Effector memory CD8-positive, alpha-beta T cell (primary cell): ENCODE results near the gene TMEM87B.
"Not testable (repeated sequence)": the region's sequence is repeated elsewhere in the genome, so short reads cannot be mapped to it uniquely, and the experiment has no call there.

ENCODE experiments used
- ATAC-seq: fragments of 150-1000 bp; cut with Tn5 transposase; replicated peaks from 2 replicates; pipeline ENCODE4 v1.10.0; 2021; ENCODE audit warnings: mild to moderate bottlenecking, moderate library complexity
- DNase-seq, 3 experiments: peaks; one replicate each; pipeline ENCODE4 v3.0.0; 2021
- H3K27ac Mint-ChIP-seq, 2 donors: one replicate each; pipeline ENCODE4 v1.8.0; 2022; ENCODE audit warnings: mild to moderate bottlenecking in 2 of 2, mixed read lengths in 2 of 2, moderate library complexity in 2 of 2
- H3K27me3 Mint-ChIP-seq, 2 donors: one replicate each; pipeline ENCODE4 v1.8.0; 2022; ENCODE audit warnings: mixed read lengths in 2 of 2
- H3K36me3 Mint-ChIP-seq: one replicate; pipeline ENCODE4 v1.8.0; 2022; ENCODE audit warnings: mild to moderate bottlenecking, moderate library complexity, mixed read lengths; ENCODE audit not compliant: insufficient read depth
- H3K4me1 Mint-ChIP-seq, 2 donors: one replicate each; pipeline ENCODE4 v1.8.0; 2022; ENCODE audit warnings: low read depth in 2 of 2, mixed read lengths in 2 of 2
- H3K4me3 Mint-ChIP-seq, 2 donors: one replicate each; pipeline ENCODE4 v1.8.0; 2022; ENCODE audit warnings: mild to moderate bottlenecking in 2 of 2, mixed read lengths in 2 of 2, moderate library complexity in 2 of 2
- H3K9me3 Mint-ChIP-seq, 2 donors: one replicate each; pipeline ENCODE4 v1.8.0; 2022; ENCODE audit warnings: mixed read lengths in 2 of 2

Gene TMEM87B

GRCh38 chr2:112089375-112089774 is 34.3 kb downstream of the TMEM87B start:
- Mint-ChIP-seq H3K27ac (peak overlapping the region in 1 of 2 donors; percentile 30), H3K36me3 (peaks cover 54% of the 10 kb centered on the region), H3K9me3 (no peaks in the 10 kb centered on the region), H3K4me1 (peaks cover 2 to 21% of the 10 kb centered on the region in 2 donors), H3K27me3 (no peaks in the 10 kb centered on the region), H3K4me3 (no peak overlapping the region)
- ATAC-seq (no peak), DNase-seq (no peak)

GRCh38 chr2:112092286-112093041 is 37.4 kb downstream of the TMEM87B start:
- DNase-seq: no peak
- Mint-ChIP-seq H3K27me3 (no peaks in the 10 kb centered on the region), H3K4me1 (peaks cover 0 to 12% of the 10 kb centered on the region in 2 donors), H3K4me3 (no peak overlapping the region), H3K27ac (peak overlapping the region in 1 of 2 donors; percentile 20), H3K36me3 (peaks cover 57% of the 10 kb centered on the region), H3K9me3 (no peaks in the 10 kb centered on the region)
- no peak for ATAC-seq

GRCh38 chr2:112093216-112093615 is 38.1 kb downstream of the TMEM87B start:
- no peaks in the 10 kb centered on the region for H3K27me3 Mint-ChIP-seq
- peak overlapping the region in 1 of 2 donors; percentile 20 for H3K27ac Mint-ChIP-seq
- H3K4me1 Mint-ChIP-seq: peaks cover 0 to 12% of the 10 kb centered on the region in 2 donors
- no peak overlapping the region for H3K4me3 Mint-ChIP-seq
- no peak for ATAC-seq
- H3K9me3 Mint-ChIP-seq: no peaks in the 10 kb centered on the region
- peaks cover 63% of the 10 kb centered on the region for H3K36me3 Mint-ChIP-seq
- DNase-seq: no peak

GRCh38 chr2:112095681-112096080 is 40.6 kb downstream of the TMEM87B start:
- Mint-ChIP-seq H3K9me3 (no peaks in the 10 kb centered on the region), H3K27me3 (no peaks in the 10 kb centered on the region), H3K36me3 (peaks cover 64% of the 10 kb centered on the region), H3K4me1 (peaks cover 0 to 8% of the 10 kb centered on the region in 2 donors), H3K4me3 (no peak overlapping the region), H3K27ac (no peak overlapping the region)
- no peak for DNase-seq
- no peak for ATAC-seq

- peaks cover 61% of the 10 kb centered on the region for H3K36me3 Mint-ChIP-seq
- ATAC-seq (no peak), DNase-seq (no peak)
- H3K27ac Mint-ChIP-seq: peak overlapping the region in 1 of 2 donors; percentile 60
- H3K4me3 Mint-ChIP-seq: no peak overlapping the region
- H3K9me3 Mint-ChIP-seq: no peaks in the 10 kb centered on the region
- peaks cover 0 to 8% of the 10 kb centered on the region in 2 donors for H3K4me1 Mint-ChIP-seq
- H3K27me3 Mint-ChIP-seq: no peaks in the 10 kb centered on the region
Observed at GRCh38 chr2:112096098-112096497, 41.0 kb downstream of the TMEM87B start.

- no peak overlapping the region for H3K27ac Mint-ChIP-seq
- H3K4me1 Mint-ChIP-seq: no peaks in the 10 kb centered on the region
Observed at GRCh38 chr2:112108178-112108832, 53.2 kb downstream of the TMEM87B start.

GRCh38 chr2:112109278-112109677 is 54.2 kb downstream of the TMEM87B start:
- ATAC-seq (no peak), DNase-seq (no peak)
- Mint-ChIP-seq H3K4me1 (no peaks in the 10 kb centered on the region), H3K9me3 (no peaks in the 10 kb centered on the region), H3K36me3 (peaks cover 69% of the 10 kb centered on the region), H3K27me3 (no peaks in the 10 kb centered on the region), H3K27ac (no peak overlapping the region), H3K4me3 (no peak overlapping the region)

More at GRCh38 chr2:112108178-112108832, 53.2 kb downstream of the TMEM87B start:
- no peak overlapping the region for H3K4me3 Mint-ChIP-seq
- H3K27me3 Mint-ChIP-seq: no peaks in the 10 kb centered on the region
- H3K9me3 Mint-ChIP-seq: no peaks in the 10 kb centered on the region
- DNase-seq (no peak), ATAC-seq (no peak)
- H3K36me3 Mint-ChIP-seq: peaks cover 73% of the 10 kb centered on the region

GRCh38 chr2:112110966-112111365 is 55.9 kb downstream of the TMEM87B start:
- DNase-seq (no peak), ATAC-seq (no peak)
- peaks cover 63% of the 10 kb centered on the region for H3K36me3 Mint-ChIP-seq
- no peaks in the 10 kb centered on the region for H3K9me3 Mint-ChIP-seq
- H3K4me1 Mint-ChIP-seq: no peaks in the 10 kb centered on the region
- H3K4me3 Mint-ChIP-seq: no peak overlapping the region
- H3K27me3 Mint-ChIP-seq: no peaks in the 10 kb centered on the region
- no peak overlapping the region for H3K27ac Mint-ChIP-seq

- not testable (repeated sequence) for H3K4me1 Mint-ChIP-seq, H3K9me3 Mint-ChIP-seq, ATAC-seq, H3K4me3 Mint-ChIP-seq, DNase-seq, H3K27ac Mint-ChIP-seq, H3K27me3 Mint-ChIP-seq
- peaks cover 60% of the 10 kb centered on the region for H3K36me3 Mint-ChIP-seq
Observed at GRCh38 chr2:112113354-112113753, 58.3 kb downstream of the TMEM87B start.

GRCh38 chr2:112118148-112118547 is 63.1 kb downstream of the TMEM87B start:
- ATAC-seq (no peak), DNase-seq (no peak)
- Mint-ChIP-seq H3K27ac (no peak overlapping the region), H3K4me3 (no peak overlapping the region), H3K36me3 (peaks cover 21% of the 10 kb centered on the region), H3K27me3 (no peaks in the 10 kb centered on the region), H3K9me3 (no peaks in the 10 kb centered on the region), H3K4me1 (no peaks in the 10 kb centered on the region)

GRCh38 chr2:112121682-112122254 is 66.7 kb downstream of the TMEM87B start:
- H3K9me3 Mint-ChIP-seq: no peaks in the 10 kb centered on the region
- peaks cover 11% of the 10 kb centered on the region for H3K36me3 Mint-ChIP-seq
- DNase-seq (peak; percentile 31 to 40 (median 32)), ATAC-seq (no peak)
- no peak overlapping the region for H3K27ac Mint-ChIP-seq
- H3K4me1 Mint-ChIP-seq: no peaks in the 10 kb centered on the region
- no peaks in the 10 kb centered on the region for H3K27me3 Mint-ChIP-seq
- no peak overlapping the region for H3K4me3 Mint-ChIP-seq

- H3K9me3 Mint-ChIP-seq: peaks cover 0 to 4% of the 10 kb centered on the region in 2 donors
- no peaks in the 10 kb centered on the region for H3K27me3 Mint-ChIP-seq
- peaks cover 2 to 8% of the 10 kb centered on the region in 2 donors for H3K4me1 Mint-ChIP-seq
- no peak overlapping the region for H3K27ac Mint-ChIP-seq
- H3K36me3 Mint-ChIP-seq: no peaks in the 10 kb centered on the region
- H3K4me3 Mint-ChIP-seq: no peak overlapping the region
- no peak for ATAC-seq
- DNase-seq: no peak
Observed at GRCh38 chr2:112129060-112129459, 74.0 kb downstream of the TMEM87B start.

GRCh38 chr2:112133344-112133743 is 78.3 kb downstream of the TMEM87B start:
- Mint-ChIP-seq H3K36me3 (peaks cover 3% of the 10 kb centered on the region), H3K27me3 (peaks cover 9 to 29% of the 10 kb centered on the region in 2 donors), H3K4me3 (no peak overlapping the region), H3K9me3 (peaks cover 0 to 4% of the 10 kb centered on the region in 2 donors), H3K27ac (no peak overlapping the region), H3K4me1 (peaks cover 4 to 8% of the 10 kb centered on the region in 2 donors)
- no peak for DNase-seq
- ATAC-seq: no peak
